ENCODE results near the gene GNAQ.

GNAQ gene

DNA sequence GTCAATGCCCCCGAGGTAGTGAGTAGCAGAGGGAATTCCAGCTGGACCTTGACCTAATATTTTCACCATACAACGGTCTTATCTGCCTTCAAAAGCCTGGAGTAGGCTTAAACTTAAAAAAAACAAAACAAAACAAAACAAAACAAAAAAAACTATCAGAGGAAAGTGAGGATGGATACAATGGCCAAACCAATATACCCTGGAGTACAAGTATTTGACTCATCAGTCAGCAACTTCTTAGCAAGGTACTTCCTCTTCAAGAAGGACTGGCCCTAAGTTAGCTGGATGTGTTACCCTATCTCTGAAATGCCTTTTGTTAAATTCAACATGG is 222.9 kb downstream of the GNAQ start:
- no peak for DNase-seq

GRCh38 chr9:77807846-77808750 is 223.5 kb downstream of the GNAQ start:
- DNase-seq: no peak

GRCh38 chr9:77807281-77807683 is 224.3 kb downstream of the GNAQ start:
- DNase-seq: peak; percentile 19

GRCh38 chr9:77806741-77807140 is 224.9 kb downstream of the GNAQ start:
- DNase-seq: no peak

DNA sequence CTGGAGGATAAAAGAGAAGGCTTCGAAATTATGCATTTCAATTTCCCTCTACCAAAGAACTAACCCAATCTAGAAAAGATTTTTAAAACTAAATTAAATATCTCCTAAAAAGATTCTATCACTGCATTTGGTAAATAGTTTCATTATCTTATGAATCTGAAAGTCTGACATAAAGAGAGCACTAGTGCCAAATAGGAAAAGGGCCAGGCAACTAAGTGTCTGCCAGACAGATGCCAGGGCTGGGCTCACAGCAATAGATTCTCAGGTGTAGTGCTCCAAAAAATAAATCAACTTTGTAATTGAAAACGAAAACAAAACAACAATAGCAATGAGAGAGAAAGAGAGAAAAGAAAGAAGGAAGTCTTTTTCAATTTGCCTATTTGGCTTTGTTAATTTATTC is 225.8 kb downstream of the GNAQ start:
- DNase-seq: no peak

DNA sequence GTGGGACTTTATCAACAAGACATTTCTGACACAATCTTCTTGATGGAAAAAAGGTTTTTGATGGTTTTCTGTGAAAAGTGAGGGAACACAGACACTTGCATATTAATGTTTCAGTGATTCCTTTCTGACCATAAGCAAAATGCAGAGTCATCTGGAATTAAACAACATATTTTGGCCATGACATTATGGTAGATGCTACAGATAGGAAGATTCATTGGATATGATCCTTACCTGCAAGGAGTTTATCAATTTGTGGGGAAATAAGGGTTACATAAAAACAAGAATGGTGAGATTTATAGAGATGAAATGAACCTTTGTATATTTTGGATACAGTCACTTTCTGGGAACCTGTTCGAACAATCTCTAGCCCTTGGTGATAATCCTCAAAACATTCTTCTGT is 228.2 kb downstream of the GNAQ start:
- DNase-seq: no peak

DNA sequence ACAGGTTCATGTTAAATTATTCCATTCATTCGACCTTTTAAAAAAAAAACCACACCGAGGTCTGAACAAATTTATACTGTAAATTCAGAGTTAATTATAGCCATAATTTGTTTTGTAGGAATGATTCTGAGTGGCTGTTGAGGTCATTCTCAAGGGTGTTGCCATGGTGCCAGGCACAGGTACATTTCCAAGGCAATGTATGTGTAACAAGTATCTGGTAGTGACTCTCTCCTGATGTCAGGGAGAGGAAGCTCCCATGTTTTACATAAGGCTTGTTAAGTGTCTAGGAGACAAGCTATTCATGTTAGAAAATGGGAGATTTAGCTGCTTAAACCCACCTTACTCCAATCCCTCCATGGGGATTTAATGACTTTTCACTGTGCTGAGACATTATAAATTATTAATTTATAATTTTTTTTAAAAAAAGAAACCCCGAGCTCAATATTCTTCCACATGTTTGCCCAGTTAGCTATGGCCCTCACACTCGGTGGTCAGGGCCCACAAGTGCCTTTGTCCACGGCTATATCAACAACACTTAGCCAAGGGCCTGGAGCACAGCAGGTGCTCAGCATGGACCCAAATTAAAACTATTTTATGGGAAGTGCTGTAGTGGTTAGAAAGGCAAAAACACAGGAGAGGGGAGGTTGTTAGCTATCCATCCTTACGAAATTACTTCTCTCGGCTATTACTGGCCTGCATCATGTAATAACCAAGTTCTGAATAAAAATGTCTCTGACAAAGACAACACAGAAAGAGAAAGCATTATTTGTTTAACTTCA is 228.9 kb downstream of the GNAQ start:
- DNase-seq: no peak

DNA sequence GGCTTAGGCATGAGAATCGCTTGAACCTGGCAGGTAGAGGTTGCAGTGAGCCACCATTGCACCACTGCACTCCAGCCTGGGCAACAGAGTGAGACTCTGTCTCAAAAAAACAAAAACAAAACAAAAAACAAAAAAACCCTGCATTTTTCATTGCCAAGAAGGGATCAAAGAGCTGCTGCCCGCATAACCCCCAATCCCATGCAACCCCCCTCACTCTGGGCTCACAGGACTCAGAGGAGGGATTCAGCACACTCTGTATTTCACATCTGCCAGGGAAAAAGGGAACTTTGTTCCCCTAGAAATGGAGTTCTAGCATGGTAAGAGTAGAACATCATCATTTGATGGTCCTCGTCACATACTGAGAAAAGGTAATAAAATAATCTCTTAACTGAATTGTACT is 229.5 kb downstream of the GNAQ start:
- DNase-seq: no peak

DNA sequence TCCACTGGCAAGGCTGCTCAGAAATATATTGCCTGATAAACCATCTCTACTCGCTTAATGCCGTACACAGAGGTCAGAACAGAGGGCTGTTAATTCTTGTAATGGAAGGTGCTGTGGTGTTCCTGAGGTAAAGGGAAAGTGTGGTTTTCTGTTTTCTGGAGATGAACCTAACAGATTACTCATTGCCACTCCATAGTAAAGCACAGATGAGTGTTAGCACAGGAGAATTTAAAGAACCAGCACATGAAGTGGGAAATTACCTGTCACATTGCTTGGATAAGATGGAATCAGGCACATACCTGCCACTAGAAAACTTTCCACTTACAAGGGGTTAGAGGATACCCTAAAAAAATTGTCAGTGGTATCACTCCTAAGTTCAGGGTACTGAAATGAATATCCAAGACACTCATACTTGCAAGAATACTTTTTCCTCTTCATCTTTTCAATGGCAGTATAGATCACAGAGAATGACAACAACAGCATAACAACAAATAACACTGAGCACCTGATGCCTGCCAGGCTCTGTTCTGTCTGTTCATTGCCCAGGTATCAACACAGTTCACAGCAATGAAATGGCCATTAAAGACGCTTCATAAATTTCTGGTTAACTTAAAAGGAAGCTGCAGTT is 230.6 kb downstream of the GNAQ start:
- DNase-seq: peak; percentile 49

- DNase-seq: no peak
These were observed 233.5 kb downstream of the GNAQ start for GRCh38 chr9:77798140-77798539.

DNA sequence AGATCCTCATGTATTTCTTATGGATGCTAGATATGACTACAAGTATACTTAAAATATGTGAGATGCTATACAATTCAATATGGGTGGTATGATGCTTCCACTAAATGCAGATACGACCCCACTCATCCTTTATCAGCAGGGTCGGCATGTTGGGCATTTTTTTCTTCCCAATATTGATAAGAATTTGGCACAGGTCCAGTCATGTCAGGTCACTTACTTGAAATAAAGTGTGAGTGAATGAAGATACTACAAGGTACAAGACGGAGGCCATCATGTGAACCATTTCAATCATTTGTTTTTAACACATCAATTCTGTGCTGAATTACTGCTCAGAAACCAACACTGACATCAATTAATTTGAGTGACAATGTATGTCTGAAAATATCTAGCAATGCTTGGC is 236.6 kb downstream of the GNAQ start:
- DNase-seq: no peak

DNA sequence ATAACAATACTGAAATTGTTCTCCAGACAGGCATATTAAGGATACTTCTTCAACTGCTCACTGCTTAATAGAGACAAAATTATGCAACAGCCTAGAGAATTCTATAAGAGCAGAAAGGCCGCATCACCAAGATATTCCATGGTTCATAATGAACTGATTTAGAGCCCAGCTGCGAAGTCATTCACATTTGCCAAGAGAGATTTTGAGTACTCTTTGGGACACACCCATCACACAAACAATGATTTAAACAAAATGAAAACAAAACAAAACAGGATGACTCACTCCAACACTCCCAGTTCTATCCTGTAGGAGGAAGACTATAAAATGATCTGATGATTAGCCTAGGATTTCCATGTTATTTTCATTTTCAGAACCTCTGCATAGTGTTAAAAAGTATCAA is 237.8 kb downstream of the GNAQ start:
- DNase-seq: no peak

GRCh38 chr9:77789891-77790290 is 241.7 kb downstream of the GNAQ start:
- DNase-seq: no peak

- no peak for DNase-seq
These were observed 246.3 kb downstream of the GNAQ start for GRCh38 chr9:77785341-77785740.

DNA sequence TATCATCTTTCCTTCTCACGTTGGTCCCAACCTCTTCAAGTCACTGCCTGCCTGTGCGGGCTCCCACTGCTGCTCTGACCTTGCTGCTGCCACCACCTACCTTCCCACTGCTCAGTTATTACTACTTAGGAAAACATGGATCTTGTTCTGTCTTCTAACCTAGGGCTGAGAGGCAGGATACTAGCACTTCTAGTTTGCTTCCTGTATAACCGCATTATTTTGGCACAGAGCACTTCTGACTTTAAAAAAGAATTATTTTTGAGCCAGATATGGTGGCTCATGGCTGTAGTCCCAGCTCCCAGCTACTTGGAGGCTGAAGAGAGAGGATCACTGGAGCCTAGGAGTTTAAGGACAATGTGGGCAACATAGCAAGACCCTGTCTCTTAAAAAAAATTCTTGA is 248.1 kb downstream of the GNAQ start:
- DNase-seq: no peak

- DNase-seq: peak; percentile 4
These were observed 252.6 kb downstream of the GNAQ start for GRCh38 chr9:77779010-77779409.

DNA sequence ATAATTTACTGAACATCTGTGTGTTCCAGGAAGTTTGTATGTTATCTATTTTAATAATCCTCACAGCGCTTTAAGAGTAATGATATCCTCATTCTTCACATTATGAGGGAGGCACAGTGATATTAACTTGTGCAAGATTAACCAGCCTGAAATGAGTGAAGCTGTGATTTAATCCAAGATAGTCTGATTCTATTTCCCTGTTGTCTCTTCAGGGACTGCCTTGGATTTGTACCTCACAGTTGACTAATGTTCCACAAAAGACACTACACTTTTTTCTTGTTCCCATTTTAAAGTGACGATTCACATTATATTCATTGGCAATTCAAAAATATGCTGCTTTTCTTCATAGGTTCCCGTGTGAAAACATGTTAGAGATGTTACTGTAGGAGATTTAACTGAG is 258.2 kb downstream of the GNAQ start:
- DNase-seq: no peak

GRCh38 chr9:77772646-77773045 is 259.0 kb downstream of the GNAQ start:
- DNase-seq: no peak

- no peak for DNase-seq
These were observed 260.4 kb downstream of the GNAQ start for GRCh38 chr9:77771171-77771570.

DNA sequence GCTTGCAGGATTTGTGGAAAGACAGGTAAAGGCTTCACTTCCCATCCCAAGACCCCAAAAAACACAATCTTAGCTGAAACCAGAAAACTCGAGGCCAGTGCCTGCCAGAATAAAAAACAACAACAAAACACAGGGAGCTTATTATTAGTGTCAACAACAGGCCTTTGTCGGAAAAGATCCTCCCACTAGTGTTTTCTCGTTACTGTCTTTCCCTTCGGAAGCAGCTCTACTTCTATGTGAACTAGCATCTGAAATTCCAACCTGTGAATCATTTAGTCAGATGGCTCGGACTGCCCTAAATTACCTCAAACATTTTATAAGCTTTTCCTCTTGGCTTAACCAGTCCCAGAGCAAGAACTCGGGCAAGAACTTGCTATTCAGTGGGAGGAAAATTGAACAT is 261.3 kb downstream of the GNAQ start:
- no peak for DNase-seq

- no peak for DNase-seq
These were observed 262.4 kb downstream of the GNAQ start for GRCh38 chr9:77769246-77769645.

- DNase-seq: no peak
These were observed 265.0 kb downstream of the GNAQ start for GRCh38 chr9:77766587-77766986.

DNA sequence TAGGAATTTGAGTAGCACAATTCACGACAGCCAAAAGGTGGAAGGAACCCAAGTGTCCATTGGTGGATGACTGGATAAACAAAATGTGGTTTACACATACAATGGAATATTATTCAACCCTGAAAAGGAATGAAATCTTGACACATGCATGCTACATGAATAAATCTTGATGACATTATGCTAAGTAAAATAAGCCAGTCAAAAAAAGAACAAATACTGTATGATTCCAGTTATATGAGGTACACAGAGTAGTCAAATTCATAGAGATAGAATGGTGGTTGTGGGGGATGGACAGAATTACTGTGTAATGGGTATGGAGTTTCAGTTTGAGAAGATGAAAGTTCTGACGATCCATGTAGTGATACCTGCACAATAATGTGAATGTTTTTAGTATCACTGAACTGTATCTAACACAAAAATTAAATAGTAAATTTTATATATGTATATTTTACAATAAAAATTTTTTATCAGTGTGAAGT is 265.8 kb downstream of the GNAQ start:
- peak; percentile 43 for DNase-seq
